CD4-positive, alpha-beta T cell treated with Interleukin-4 for 4 hours (primary cell): ENCODE data around the gene SCGB1D1.

Experiments used
- DNase-seq: peaks from one replicate; pipeline ENCODE4 v3.0.0-alpha.2; 2020

SCGB1D1 gene

GRCh38 chr11:62190011-62190410 lies at the start of gene SCGB1D1:
SCGB1D1 (plus strand) TSS chr11:62190216; CDS start chr11:62190285, 69 bp downstream.
- DNase-seq = no peak

- no peak for DNase-seq
Observed at GRCh38 chr11:62140304-62141110, 49.5 kb upstream of the SCGB1D1 start.

- no peak for DNase-seq
Observed at GRCh38 chr11:62141111-62142042, 48.6 kb upstream of the SCGB1D1 start.

- no peak for DNase-seq
Observed at GRCh38 chr11:62142043-62142375, 48.0 kb upstream of the SCGB1D1 start.

GRCh38 chr11:62142921-62143320 lies 47.1 kb upstream of the SCGB1D1 start:
- no peak for DNase-seq

- DNase-seq = no peak
Observed at GRCh38 chr11:62143727-62144126, 46.3 kb upstream of the SCGB1D1 start.

- no peak for DNase-seq
Observed at GRCh38 chr11:62144641-62145255, 45.3 kb upstream of the SCGB1D1 start.

- DNase-seq = no peak
Observed at GRCh38 chr11:62145261-62145871, 44.6 kb upstream of the SCGB1D1 start.

- no peak for DNase-seq
Observed at GRCh38 chr11:62146476-62147200, 43.4 kb upstream of the SCGB1D1 start.

GRCh38 chr11:62147545-62147944 lies 42.5 kb upstream of the SCGB1D1 start:
- no peak for DNase-seq

- DNase-seq = no peak
Observed at GRCh38 chr11:62148271-62148980, 41.6 kb upstream of the SCGB1D1 start.

GRCh38 chr11:62149986-62150886 lies 39.8 kb upstream of the SCGB1D1 start:
- DNase-seq = no peak

- DNase-seq = no peak
Observed at GRCh38 chr11:62150887-62151736, 38.9 kb upstream of the SCGB1D1 start.

GRCh38 chr11:62151737-62152102 lies 38.3 kb upstream of the SCGB1D1 start:
- DNase-seq = no peak

GRCh38 chr11:62152245-62153086 lies 37.5 kb upstream of the SCGB1D1 start:
- DNase-seq = no peak

GRCh38 chr11:62153087-62153395 lies 37.0 kb upstream of the SCGB1D1 start:
- no peak for DNase-seq

GRCh38 chr11:62153617-62154016 lies 36.4 kb upstream of the SCGB1D1 start:
- DNase-seq = no peak

GRCh38 chr11:62157603-62158002 lies 32.4 kb upstream of the SCGB1D1 start:
- no peak for DNase-seq

- DNase-seq = no peak
Observed at GRCh38 chr11:62166371-62166770, 23.6 kb upstream of the SCGB1D1 start.
